Adrenal gland (tissue), 5 donors: ENCODE results near the gene INO80E.

Source experiments
- POLR2A ChIP-seq, 2 donors: fragments of 450-650 bp; IDR thresholded peaks; one replicate each; pipeline ENCODE4 v1.6.1; 2017; ENCODE audit warnings: antibody characterized with exemption in 2 of 2, mild to moderate bottlenecking in 2 of 2, moderate library complexity in 1 of 2
- TF ChIP-seq, protein P1 (sequence below), 6 experiments: fragments of 450-650 bp in 4 of 6; fragments of 200-600 bp in 2 of 6; sonication (generic) in 1 of 6; IDR thresholded peaks; 1 replicate in 5 of 6; 2 replicates in 1 of 6; pipeline versions ENCODE4 v1.5.1 to v1.8.0; 2016 to 2021; ENCODE audit warnings: antibody characterized with exemption in 6 of 6, mild to moderate bottlenecking in 2 of 6, moderate library complexity in 1 of 6
- donor health status: DM: no; HTN: no; CAD: no.

DNA sequence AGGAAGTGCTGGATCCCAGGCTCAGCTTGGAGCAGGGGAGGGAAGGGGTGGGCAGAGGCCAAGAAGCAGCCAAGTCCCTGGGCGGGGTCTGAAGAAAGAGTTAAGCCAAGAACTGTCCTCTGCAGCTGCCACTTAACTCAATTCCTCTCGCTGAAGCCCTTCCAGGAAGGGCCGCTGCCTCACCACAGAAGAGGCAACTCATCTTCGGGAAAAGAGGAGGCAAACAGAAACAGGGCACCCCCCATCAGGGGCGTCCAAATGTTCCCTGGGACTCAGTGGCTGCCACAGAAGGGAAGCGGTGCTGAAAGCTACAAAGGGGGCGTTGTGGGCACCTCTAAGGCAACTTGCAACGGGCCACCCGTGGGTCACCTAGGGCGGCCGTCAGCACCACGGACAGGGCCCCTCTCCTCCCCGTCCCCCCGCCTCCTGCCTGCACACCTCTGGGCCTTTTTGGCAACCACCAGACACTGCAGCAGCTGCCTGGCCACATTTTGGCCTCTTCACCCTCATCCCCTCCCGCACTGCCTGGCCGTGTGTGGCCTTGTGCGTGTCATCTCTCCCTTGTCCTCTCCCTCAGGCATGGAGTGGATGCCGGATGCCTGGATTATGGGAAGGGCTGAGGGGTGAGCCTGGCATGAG is 32.5 kb downstream of the INO80E start:
- no peak for TF ChIP-seq POLR2A (IDR thresholded peaks at IDR 0.05)
- TF ChIP-seq, protein P1, sequence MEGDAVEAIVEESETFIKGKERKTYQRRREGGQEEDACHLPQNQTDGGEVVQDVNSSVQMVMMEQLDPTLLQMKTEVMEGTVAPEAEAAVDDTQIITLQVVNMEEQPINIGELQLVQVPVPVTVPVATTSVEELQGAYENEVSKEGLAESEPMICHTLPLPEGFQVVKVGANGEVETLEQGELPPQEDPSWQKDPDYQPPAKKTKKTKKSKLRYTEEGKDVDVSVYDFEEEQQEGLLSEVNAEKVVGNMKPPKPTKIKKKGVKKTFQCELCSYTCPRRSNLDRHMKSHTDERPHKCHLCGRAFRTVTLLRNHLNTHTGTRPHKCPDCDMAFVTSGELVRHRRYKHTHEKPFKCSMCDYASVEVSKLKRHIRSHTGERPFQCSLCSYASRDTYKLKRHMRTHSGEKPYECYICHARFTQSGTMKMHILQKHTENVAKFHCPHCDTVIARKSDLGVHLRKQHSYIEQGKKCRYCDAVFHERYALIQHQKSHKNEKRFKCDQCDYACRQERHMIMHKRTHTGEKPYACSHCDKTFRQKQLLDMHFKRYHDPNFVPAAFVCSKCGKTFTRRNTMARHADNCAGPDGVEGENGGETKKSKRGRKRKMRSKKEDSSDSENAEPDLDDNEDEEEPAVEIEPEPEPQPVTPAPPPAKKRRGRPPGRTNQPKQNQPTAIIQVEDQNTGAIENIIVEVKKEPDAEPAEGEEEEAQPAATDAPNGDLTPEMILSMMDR (IDR thresholded peaks at IDR 0.05): no peak
